Transverse colon (tissue), 4 donors: ENCODE data around the gene INTS3. TPM values are rescaled to one million over a fixed set of nuclear protein-coding genes. Genes with fewer than 3 reads are reported as not detected.
"Not testable (repeated sequence)": the region's sequence is repeated elsewhere in the genome, so short reads cannot be mapped to it uniquely, and the experiment has no call there.

ENCODE experiments used
- DNase-seq: peaks from one replicate; pipeline ENCODE4 v3.0.0-alpha.2; 2019
- H3K27ac ChIP-seq, 4 donors: fragments of 200-600 bp; sonication (generic); 2 replicates each; pipeline ENCODE4 v1.5.1; 2016 to 2018; ENCODE audit warnings: inconsistent platforms in 4 of 4
- H3K27me3 ChIP-seq: fragments of 200-600 bp; sonication (generic); 2 replicates; pipeline ENCODE4 v1.5.1; 2017; ENCODE audit warnings: inconsistent platforms
- H3K36me3 ChIP-seq, 4 donors: fragments of 200-600 bp; sonication (generic); 2 replicates each; pipeline ENCODE4 v1.5.1; 2017 to 2019; ENCODE audit warnings: inconsistent platforms in 4 of 4
- H3K4me1 ChIP-seq, 4 donors: fragments of 200-600 bp; sonication (generic); 2 replicates each; pipeline ENCODE4 v1.5.1; 2017 to 2020; ENCODE audit warnings: inconsistent platforms in 4 of 4
- H3K4me3 ChIP-seq, 4 donors: fragments of 200-600 bp; sonication (generic); 1 replicate in 1 of 4; 2 replicates in 3 of 4; pipeline versions ENCODE4 v1.5.1 to v1.6.1; 2017 to 2019; ENCODE audit warnings: inconsistent platforms in 4 of 4
- H3K9me3 ChIP-seq, 2 donors: fragments of 200-600 bp; sonication (generic); 2 replicates each; pipeline ENCODE4 v1.5.1; 2017 to 2019; ENCODE audit warnings: inconsistent platforms in 2 of 2
- CTCF ChIP-seq, 5 experiments: fragments of 200-600 bp in 3 of 5; fragments of 450-650 bp in 2 of 5; sonication (generic) in 3 of 5; IDR thresholded peaks; 1 replicate in 2 of 5; 2 replicates in 3 of 5; pipeline ENCODE4 v1.5.1; 2016 to 2017; ENCODE audit warnings: antibody characterized with exemption in 5 of 5, inconsistent platforms in 3 of 5, mild to moderate bottlenecking in 2 of 5, moderate library complexity in 1 of 5
- EP300 ChIP-seq: sonication (generic); formaldehyde crosslinking; IDR thresholded peaks from one replicate; pipeline ENCODE4 v1.6.1; 2017; ENCODE audit warnings: antibody characterized with exemption, low read depth
- POLR2A ChIP-seq: fragments of 450-650 bp; IDR thresholded peaks from one replicate; pipeline ENCODE4 v1.6.1; 2016; ENCODE audit warnings: antibody characterized with exemption, mild to moderate bottlenecking, moderate library complexity
- POLR2AphosphoS5 ChIP-seq, 3 donors: sonication (generic); formaldehyde crosslinking; IDR thresholded peaks; one replicate each; pipeline ENCODE4 v1.6.1; 2016; ENCODE audit warnings: antibody characterized with exemption in 3 of 3
- WGBS, 2 donors: methylation state at CpG; one replicate each; pipeline ENCODE4 v1.1.5; 2018; ENCODE audit warnings: low coverage in 1 of 2; 5-methylcytosine and 5-hydroxymethylcytosine counted together
- in situ Hi-C, 4 donors: fragments of 200-750 bp; cut with MboI; loops; one replicate each; pipeline versions ENCODE4 v1.15.0 to v1.15.1; 2017; ENCODE audit warnings: low sequenced_read_pairs in 3 of 4, low pct_ligation_motif_present in 1 of 4, low pct_unique_long_range_greater_than_20kb in 1 of 4
- intact Hi-C: fragments of 100-400 bp; cut with DNase I; formaldehyde crosslinking; loops from one replicate; pipeline ENCODE4 v1.15.1; 2023; ENCODE audit warnings: low total_unique reads
- total RNA-seq, 4 donors: library from RNA; depleted of rRNA; stranded (reverse); fragments of >200 nt; gene quantifications; one replicate each; pipeline ENCODE4 v1.1.0, GENCODE V29; 2016

The INTS3 gene
- total RNA-seq, 4 donors from 2014 or later: 26.1 to 35.6 (median 28.0) TPM

GRCh38 chr1:153711026-153711425, 16.8 kb upstream of the INTS3 start:
- intact Hi-C loops (no loop called here), in situ Hi-C loops (no loop called here)
- Histone ChIP-seq H3K4me3 (no peak overlapping the region), H3K4me1 (no peaks in the 10 kb centered on the region), H3K27me3 (no peaks in the 10 kb centered on the region), H3K36me3 (no peaks in the 10 kb centered on the region), H3K27ac (no peak overlapping the region), H3K9me3 (no peaks in the 10 kb centered on the region)
- no peak for DNase-seq
- WGBS, 2 donors: 26% methylated on average over 6 to 7 of the region's 7 CpGs
- no peak for TF ChIP-seq EP300
- TF ChIP-seq POLR2AphosphoS5 (IDR thresholded peaks at IDR 0.05): no peak

DNA sequence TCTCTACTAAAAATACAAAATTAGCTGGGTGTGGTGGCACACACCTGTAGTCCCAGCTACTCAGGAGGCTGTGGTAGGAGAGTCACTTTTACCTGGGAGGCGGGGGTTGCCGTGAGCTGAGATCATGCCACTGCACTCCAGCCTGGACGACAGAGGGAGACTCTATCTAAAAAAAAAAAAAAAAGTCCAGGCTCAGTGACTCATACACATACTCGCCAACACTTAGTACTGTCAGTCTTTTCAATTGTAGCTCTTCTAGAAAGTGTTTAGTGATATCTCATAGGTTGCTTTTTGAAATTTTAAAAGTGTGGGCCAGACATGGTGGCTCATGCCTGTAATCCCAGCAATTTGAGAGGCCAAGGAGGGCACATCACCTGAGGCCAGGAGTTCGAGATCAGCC, 11.6 kb upstream of the INTS3 start:
- DNase-seq, intact Hi-C loops, in situ Hi-C loops, H3K36me3 ChIP-seq, H3K27me3 ChIP-seq, H3K9me3 ChIP-seq, H3K4me1 ChIP-seq, H3K27ac ChIP-seq, H3K4me3 ChIP-seq: not testable (repeated sequence)
- 82% methylated on average over 1 to 5 of the region's 5 CpGs for WGBS, 2 donors

DNA sequence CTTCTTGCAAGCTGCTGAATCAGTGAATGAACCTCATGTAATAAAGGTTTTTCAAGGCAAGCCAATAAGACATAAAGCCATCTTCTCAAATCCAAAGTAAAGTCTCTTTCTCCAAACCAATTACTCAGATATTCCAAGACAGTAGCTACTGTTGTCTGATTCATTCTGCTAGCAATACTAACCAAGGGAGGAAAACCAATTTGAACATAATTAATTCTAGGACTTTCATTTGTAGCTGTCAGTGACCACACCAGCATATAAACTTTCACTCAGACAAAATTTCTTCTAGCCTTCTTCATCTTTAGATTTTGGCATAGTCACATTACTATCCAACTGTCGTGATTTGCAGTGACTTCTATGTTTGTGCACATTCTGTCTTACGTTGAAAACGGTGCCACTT, 10.5 kb upstream of the INTS3 start:
- no peaks in the 10 kb centered on the region for H3K27me3 ChIP-seq
- H3K4me1 ChIP-seq: no peaks in the 10 kb centered on the region
- TF ChIP-seq POLR2A (no peak), CTCF (IDR thresholded peaks at IDR 0.05) (no peak)
- DNase-seq: no peak
- H3K9me3 ChIP-seq: no peaks in the 10 kb centered on the region
- 78% methylated on average over 3 of the region's 3 CpGs for WGBS, 2 donors
- H3K4me3 ChIP-seq: no peak overlapping the region
- in situ Hi-C loops (no loop called here), intact Hi-C loops (no loop called here)
- H3K36me3 ChIP-seq: no peaks in the 10 kb centered on the region
- H3K27ac ChIP-seq: no peak overlapping the region

- no peak for DNase-seq
- no peaks in the 10 kb centered on the region for H3K36me3 ChIP-seq
- intact Hi-C loops: no loop called here
- H3K4me3 ChIP-seq: no peak overlapping the region
- in situ Hi-C loops: no loop called here
- no peaks in the 10 kb centered on the region for H3K9me3 ChIP-seq
- no peak overlapping the region for H3K27ac ChIP-seq
- TF ChIP-seq POLR2AphosphoS5 (IDR thresholded peaks at IDR 0.05) (no peak), EP300 (no peak), POLR2A (no peak), CTCF (IDR thresholded peaks at IDR 0.05) (no peak)
- H3K4me1 ChIP-seq: peaks cover 0 to 4% (median 2%) of the 10 kb centered on the region in 4 donors
- no peaks in the 10 kb centered on the region for H3K27me3 ChIP-seq
- WGBS, 2 donors: 92 to 94% methylated on average over 3 of the region's 3 CpGs
Observed at GRCh38 chr1:153723687-153724086, 4.2 kb upstream of the INTS3 start.

GRCh38 chr1:153724634-153725033, 3.2 kb upstream of the INTS3 start:
- intact Hi-C loops, H3K9me3 ChIP-seq, H3K36me3 ChIP-seq, H3K4me3 ChIP-seq, H3K27me3 ChIP-seq, DNase-seq, H3K27ac ChIP-seq: not testable (repeated sequence)
- in situ Hi-C loops: loop anchor here in 1 of 4 donors (25.0 kb wide), 1 partner anchor 212 kb away; no protein-coding TSS in a partner anchor
- H3K4me1 ChIP-seq: peaks cover 2 to 14% (median 4%) of the 10 kb centered on the region in 4 donors
- 82 to 94% methylated on average over 4 of the region's 4 CpGs for WGBS, 2 donors
